HG03196 (cell line): ENCODE data around the gene TALDO1.
"Not testable (repeated sequence)": the region's sequence is repeated elsewhere in the genome, so short reads cannot be mapped to it uniquely, and the experiment has no call there.

Experiments used
- ATAC-seq: cut with Tn5 transposase; IDR thresholded peaks from one replicate; pipeline ENCODE4 v1.9.1; 2021; ENCODE audit not compliant: unreplicated experiment

Gene TALDO1

DNA sequence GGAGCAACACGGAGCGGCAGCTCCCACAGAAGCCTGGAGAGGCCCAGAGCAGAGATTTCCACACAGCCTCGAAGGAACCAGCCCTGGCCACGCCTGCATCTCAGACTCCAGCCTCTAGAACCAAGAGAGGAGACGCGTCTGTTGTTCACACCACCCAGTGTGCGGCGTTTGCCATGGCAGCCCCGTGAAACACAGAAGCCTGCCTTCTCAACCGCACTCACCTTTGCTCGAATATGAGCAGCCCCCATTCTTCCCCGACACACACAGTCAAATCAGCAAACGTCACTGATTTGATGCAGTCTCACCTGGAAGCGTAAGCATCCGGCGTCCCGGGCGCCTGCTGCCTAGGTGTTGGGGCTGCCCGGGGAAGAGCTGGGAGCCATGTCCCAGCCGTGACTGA is 14.2 kb upstream of the TALDO1 start:
- ATAC-seq: no peak

DNA sequence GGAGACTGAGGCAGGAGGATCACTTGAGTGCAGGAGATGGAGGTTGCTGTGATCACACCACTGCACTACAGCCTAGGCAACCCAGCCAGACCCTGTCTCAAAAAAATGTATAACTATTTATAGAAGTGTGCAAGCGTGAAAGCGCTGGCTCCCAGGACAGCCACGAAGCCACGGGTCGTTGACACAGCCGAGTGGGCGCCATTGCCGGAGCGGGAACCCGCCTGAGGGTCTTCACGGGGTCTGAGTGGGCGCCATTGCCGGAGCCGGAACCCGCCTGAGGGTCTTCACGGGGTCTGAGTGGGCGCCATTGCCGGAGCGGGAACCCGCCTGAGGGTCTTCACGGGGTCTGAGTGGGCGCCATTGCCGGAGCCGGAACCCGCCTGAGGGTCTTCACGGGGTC is 12.7 kb upstream of the TALDO1 start:
- not testable (repeated sequence) for ATAC-seq

DNA sequence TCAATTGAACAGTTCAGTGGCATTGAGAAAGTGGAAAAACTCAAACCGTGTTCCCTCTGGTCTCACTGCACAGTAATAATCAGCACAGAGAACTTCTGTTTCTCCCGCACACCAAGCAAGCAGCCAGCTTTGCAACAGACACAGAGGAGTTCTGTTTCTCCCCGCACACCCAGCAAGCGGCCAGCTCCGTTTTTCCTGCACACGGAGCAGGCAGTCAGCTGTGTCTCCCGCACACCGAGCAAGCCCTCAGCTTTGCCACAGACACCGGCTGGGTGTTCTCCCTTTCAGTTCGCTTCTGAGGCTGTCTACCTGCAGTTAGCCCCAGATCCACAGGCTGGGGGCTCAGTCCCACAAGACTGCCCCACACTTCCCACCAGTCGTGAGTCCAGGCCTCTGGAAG is 9.9 kb upstream of the TALDO1 start:
- ATAC-seq: no peak

DNA sequence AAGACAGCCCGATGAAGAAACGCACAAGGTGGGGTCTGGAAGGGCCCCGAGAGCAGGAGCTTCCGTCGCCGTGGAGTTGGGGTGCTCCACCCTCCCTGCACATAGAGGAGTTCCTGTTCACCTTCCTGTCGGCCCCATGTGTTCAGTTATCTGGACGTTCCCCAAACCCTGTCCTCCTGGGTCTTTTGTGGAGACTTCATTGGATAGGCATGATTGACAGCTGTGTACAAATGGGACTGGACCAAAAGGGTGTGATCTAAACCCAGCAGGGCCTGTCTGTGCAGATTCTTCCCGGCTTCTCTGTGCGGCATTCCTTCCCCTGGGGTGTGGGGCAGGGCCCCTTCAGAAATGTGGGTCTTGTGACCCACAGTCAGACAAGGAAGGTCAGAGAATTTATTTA is 9.4 kb upstream of the TALDO1 start:
- not testable (repeated sequence) for ATAC-seq

DNA sequence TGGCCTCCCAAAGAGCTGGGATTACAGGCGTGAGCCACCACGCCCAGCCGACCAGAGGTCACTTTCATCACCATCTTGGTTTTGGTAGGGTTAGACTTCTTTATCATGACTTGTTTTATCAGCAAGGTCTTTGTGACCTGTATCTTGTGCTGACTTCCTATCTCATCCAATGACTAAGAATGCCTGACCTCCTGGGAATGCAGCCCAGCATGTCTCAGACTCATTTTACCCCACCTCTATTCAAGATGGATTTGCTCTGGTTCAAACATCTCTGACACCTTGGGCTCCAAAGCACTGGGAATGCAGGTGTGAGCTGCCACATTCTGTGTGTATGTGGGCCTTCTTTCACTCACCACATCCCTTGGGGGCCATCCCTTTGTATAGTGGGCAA is 5.1 kb upstream of the TALDO1 start:
- no peak for ATAC-seq

DNA sequence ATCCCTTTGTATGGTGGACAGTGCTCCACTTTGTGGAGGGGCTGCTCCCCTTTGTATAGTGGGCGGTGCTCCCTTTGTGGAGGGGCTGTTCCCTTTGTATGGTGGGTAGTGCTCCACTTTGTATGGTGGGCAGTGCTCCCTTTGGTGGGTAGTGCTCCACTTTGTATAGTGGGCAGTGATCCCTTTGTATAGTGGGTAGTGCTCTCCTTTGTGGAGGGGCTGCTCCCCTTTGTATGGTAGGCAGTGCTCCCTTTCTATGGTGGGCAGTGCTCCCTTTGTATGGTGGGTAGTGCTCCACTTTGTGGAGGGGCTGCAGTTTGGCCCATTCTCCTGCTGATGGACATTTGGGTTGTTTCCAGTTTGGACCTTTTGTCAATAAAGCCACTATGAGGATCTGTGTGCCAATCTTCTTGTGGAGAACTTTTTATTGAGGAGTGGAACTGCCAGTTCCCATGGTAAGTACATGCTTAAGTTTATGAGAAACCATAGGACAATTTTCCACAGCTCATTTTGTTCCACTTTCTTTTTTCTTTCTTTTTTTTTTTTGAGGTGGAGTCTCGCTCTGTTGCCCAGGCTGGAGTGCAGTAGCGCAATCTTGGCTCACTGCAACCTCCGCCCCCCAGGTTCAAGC is 4.6 kb upstream of the TALDO1 start:
- ATAC-seq: no peak

DNA sequence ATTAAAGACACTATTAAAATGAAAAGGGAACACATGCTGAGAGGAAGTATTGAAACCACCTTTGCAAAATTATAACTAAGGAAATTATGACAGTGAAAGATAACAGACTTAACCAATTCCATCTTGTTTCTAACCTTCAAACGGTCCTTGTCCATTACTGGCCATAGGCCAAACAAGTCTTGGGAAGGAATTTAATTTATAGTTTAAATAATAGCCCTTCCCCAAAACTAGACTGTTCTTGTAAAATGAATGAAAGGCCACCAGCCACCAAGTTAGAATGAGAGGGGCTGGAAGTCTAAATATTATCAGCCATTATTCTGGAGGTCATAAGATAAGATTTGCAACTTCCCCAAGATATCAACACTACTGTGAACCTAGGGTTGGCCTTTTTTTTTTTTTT is 1.8 kb upstream of the TALDO1 start:
- ATAC-seq: no peak

DNA sequence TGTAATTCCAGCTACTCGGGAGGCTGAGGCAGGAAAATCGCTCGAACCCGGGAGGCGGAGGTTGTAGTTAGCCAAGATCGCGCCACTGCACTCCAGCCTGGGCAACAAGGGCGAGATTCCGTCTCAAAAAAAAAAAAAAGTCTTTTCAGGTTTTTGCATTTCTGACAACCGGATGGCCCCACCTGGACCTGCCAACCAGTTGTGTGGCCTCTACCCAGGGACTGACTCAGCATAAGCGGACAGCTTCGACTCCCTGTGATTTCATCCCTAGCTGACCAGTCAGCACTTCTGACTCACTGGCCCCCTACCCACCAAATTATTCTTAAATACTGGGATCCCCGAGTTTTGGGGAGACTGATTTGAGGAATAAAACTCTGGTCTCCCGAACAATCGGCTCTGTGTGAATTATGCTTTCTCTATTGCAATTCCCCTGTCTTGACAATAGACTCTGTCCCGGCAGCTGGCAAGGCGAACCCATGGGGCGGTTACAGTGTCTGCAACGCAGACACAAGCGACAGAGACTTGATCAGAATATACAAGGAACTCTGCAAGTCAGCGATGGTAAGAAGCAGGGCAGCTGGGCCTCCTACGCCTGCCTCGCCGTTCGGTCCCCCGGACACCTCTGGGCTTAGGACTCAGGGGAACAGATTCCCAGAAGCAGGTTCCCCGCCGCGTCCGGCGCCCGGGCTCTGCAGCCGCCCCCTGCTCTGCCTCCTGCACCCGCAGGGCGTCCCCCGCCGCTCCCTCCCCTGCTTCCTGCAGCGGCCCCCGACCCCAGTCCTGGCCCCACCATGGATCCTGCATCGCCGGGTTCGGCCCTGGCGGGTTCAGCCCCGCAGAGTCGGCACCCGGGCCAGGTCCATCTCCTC is 741 bp upstream of the TALDO1 start:
- ATAC-seq: peak; percentile 22

DNA sequence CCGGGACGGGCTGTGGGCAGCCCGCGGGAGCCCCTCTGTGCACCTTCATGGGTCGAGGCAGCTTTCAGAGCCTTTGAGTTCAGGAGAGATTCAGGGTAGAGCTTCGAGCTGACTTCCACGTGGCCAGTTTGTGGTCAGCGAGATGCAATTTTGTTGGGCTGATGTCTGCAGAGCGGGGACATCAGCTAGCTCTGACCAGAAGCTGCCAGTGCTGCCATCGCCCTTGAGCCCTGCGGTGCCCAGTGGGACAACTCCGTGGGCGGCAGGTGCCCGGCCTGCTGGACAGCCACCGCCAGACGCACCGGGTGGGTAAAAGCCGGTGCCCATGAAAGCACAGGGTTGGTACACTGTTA is 719 bp downstream of the TALDO1 start:
- peak; percentile 24 for ATAC-seq

DNA sequence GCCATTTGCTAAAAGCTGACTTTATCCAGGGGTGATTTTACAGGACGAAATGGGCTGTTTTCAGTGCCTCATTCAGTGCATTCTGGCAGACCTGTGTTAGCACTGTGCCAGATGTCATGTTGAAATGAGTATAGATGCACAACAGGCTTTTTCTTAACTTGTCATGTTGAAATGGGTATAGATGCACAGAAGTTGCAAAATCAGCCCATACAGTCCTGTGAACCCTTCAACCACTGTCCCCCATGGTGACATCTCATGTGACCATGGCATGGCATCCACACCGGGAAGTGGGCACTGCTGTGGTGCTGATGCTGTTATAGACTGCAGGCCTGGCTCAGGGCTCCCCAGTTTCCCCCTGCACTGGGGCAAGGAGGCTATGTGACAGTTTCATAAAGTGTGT is 2.5 kb downstream of the TALDO1 start:
- no peak for ATAC-seq

DNA sequence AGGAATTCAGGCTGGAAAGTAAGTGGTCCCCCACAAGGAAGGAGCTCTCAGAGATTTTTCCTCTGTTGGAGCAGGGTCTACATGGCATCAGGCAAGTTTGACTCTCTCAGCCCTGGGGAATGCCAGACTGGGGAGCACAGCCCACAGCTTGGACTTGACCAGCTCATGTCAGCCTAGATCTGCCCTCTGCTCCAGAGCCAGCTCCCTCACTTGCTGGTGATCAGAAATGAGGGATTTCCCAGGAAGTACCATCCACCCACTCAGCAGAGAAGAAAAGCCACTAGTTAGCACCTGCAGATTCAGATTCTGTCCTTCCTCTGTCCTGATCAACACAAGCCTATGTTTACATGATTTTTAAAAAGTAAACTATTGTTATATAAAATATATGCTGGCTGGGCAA is 13.0 kb downstream of the TALDO1 start:
- ATAC-seq: no peak

DNA sequence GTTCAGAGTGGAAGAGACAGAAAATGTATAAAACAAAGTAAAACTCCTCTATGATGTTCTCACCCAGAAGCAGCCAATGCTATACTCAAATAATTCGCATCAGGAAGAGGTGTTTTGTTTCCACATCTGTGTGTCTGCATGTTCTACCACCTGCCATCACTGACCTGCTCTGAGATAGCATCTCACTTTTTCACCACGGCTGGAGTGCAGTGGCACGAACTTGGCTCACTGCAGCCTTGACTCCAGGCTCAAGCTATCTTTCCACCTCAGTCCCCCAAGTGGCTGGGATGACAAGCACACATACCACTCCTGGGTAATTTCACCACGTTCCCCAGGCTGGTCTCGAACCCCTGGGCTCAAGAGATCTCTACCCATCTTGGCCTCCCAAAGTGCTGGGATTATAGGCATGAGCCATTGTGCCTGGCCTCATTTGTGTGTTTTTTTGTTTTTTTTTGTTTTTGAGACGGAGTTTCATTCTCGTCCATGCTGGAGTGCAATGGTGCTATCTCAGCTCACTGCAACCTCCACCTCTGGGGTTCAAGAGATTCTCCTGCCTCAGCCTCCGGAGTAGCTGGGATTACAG is 14.4 kb downstream of the TALDO1 start:
- no peak for ATAC-seq

DNA sequence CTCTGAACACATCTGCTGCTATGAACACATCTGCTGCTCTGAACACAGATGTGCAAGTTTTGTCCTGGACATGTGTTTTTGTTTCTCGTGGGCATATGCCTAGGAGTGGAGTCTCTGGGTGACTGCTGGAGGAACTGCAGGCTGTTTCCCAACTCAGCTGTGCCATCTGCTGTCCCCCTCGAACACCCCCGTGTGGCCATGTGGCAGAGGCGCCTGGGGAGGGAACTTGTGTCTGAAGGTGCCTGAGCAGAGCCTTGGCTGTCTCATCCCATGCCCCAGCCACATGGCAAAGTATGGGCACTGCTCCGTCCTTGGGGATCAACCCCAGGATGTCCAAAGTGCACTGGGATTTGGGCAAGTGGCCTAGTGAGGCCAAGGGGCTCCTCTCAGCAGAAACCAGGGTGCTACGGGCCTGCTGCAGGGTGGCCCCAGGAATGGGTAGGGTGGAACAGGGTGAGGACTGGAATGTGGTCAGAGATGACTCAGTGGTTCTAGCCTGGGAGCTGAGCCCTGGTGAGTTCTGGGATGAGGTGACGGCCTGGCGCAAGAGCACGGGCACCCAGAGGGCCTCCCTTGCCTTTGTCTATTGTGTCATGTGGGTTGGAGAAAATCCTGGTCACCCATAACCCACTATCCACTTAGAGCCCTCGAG is 15.3 kb downstream of the TALDO1 start:
- no peak for ATAC-seq

DNA sequence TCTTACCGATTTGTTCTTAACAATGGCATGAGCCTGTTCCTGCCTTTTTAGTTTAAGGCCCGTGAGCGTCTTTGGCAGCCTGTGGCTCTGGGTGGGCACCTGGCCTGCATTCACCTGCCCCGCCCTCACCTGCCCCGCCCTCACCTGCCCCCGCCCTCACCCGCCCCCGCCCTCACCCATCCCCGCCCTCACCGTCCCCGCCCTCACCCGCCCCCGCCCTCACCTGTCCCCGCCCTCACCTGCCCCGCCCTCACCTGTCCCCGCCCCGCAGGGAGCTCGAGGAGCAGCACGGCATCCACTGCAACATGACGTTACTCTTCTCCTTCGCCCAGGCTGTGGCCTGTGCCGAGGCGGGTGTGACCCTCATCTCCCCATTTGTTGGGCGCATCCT is 15.8 kb downstream of the TALDO1 start:
- no peak for ATAC-seq

DNA sequence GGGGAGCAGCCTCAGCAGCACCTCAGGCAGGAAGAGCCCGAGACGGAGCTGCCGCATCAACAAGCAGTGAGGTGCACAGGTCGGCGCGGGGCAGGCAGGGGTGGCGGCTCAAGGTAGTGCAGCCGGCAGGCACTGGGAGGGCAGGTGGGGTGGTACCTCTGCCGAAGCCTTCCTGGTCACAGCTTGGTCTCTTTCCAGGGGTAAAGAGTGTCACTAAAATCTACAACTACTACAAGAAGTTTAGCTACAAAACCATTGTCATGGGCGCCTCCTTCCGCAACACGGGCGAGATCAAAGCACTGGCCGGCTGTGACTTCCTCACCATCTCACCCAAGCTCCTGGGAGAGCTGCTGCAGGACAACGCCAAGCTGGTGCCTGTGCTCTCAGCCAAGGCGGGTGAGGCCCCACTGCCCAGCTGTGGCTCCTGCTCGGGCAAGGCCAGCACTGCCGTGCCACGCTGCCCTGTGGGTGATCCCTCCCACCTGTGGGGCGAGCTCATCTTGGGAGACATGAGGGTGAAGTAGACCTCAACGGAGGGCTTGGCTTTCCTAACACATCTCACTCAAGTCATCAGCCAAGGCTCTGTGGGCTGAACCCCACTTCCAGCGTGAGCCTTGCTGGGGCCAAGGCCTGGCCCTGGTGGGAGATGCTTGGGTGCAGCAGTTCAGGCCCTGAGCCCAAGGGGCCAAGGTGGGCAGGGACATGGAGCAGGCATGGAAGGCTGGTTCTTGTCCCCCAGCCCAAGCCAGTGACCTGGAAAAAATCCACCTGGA is 16.5 kb downstream of the TALDO1 start:
- ATAC-seq: no peak

DNA sequence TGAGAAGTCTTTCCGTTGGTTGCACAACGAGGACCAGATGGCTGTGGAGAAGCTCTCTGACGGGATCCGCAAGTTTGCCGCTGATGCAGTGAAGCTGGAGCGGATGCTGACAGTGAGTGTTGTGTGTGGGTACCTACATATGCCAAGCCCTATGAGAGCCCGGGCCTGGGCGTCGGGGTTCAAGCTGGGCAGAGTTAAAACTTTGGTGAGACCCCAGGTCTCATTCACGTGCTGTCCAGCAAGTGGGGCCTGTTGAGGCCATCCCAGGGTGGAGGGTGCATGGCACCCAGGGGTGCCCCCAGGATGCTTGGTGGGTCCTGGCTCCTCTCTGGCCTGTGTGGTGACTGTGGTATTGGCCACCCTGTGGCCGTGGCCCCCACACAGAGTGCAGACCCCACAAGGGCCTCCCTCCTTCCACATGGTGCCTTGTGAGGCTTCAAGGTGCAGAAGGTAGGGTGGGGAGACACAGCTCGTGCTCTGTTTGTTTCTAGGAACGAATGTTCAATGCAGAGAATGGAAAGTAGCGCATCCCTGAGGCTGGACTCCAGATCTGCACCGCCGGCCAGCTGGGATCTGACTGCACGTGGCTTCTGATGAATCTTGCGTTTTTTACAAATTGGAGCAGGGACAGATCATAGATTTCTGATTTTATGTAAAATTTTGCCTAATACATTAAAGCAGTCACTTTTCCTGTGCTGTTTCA is 17.2 kb downstream of the TALDO1 start:
- no peak for ATAC-seq

DNA sequence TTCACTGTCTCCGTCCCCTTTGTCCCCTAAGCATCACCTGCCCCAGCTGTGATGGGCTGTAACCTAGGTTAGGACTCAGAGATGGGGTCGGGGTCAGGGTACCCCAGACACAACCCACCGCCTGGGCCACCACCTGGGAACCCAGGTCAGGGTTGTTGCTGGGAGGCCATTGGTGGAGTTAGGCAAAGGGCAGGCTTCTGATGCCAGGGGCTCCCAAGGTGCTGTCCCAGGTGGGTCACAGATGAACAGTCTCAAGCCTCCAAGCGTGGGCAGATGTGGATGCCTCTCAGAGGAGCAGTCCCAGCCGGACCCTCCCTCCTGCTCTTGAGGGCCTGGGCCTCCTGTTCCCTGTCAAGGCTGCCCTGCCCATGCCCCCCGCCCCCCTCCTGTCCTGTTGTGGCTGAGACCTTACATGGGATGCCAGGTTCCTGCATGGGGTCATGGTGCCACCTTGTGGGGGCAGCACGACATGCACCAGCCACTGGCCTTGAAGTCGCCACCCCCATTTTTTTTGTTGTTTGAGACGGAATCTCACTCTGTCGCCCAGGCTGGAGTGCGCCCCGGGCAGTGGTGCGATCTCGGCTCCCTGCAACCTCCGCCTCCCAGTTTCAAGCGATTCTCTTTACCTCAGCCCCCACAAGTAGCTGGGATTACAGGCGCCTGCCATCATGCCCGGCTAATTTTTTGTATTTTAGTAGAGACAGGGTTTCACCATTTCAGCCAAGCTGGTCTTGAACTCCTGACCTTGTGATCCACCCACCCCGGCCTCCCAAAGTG is 17.9 kb downstream of the TALDO1 start:
- no peak for ATAC-seq

DNA sequence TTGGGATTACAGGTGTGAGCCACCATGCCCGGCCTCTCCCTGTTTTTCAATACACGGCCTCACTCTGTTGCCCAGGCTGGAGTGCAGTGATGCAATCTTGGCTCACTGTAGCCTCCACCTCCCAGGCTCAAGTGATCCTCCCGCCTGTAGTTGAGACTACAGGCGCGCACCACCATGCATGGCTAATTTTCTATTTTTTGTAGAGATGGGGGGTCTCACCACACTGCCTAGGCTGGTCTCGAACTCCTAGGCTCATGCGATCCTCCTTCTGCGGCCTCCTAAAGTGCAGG is 18.5 kb downstream of the TALDO1 start:
- ATAC-seq: no peak

DNA sequence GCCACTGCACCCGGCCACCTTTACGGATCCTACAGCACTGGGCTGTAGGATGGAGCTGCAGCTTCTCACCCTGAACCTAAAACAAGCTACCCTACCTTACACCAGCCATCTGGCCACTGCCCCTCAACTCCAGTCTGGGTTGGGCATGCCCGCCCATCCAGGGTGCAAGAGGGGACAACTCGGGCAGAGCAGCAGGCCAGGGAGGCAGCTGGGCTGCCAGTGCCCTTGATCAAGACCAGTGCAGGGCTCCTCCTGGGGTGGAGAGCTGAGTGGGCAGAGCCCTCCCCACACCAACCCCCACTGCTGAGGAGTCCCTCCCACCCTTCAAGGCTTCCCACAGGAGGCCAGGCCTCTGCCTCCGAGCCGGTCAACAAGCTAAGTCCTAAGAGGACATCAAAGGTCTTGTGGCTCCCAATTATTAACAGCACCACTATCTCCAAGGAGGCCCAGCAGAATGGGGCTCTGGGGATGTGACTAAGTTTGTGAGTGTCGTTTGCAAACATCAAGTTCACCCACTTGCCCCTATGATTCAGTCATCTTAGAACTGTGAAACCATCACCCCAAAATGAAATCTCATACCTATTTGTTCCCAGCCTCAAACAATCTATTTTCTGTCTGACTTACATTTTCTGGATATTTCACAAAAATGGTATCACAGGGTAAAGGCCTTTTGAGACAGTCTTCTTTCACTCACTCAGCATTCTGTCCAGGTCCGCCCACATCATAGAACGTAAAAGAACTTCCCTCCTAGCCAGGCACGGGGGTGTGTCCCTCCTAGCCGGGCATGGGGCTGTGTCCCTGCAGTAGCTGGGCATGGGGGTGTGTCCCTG is 19.1 kb downstream of the TALDO1 start:
- ATAC-seq: no peak
